ENCODE measurements around the gene CRB1. TPM values are rescaled to one million over a fixed set of nuclear protein-coding genes. Genes with fewer than 3 reads are reported as not detected.

CRB1 gene
- total RNA-seq, 2 donors from 2014 or later, result not detected

DNA sequence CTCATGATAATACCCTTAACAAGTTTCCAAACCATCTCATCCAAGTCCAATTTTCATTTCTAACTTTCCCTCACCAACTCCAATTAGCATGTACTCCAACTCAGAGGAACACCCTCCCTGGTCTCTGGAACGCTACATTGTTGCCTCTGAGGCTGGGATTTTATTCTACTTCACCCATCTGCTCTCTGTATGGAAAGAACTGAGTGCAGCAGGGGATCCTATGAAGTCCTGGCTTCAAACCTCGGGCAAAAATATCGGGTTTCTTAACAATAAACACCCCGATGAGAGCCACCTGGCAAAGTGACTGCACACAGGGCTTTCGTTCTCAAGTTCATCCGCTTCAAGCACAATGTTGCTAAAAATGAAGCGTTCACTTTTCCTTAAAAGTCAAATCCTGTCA, 99.6 kb downstream of the CRB1 start:
- H3K4me3 Mint-ChIP-seq, result no peak overlapping the region
- no peaks in the 10 kb centered on the region for H3K27me3 ChIP-seq (ENCODE audit: control insufficient read depth, insufficient read depth, low read length, poor library complexity, severe bottlenecking)
- H3K36me3 Mint-ChIP-seq (ENCODE audit: low read depth), result no peaks in the 10 kb centered on the region
- no peak for TF ChIP-seq CTCF (conservative IDR thresholded peaks at IDR 0.05)
- no peaks in the 10 kb centered on the region for H3K4me1 ChIP-seq (ENCODE audit: control insufficient read depth, insufficient read depth, low read length)
- H3K27ac ChIP-seq (ENCODE audit: low read depth, low read length), result no peak overlapping the region
- no peaks in the 10 kb centered on the region for H3K36me3 ChIP-seq (ENCODE audit: control insufficient read depth, insufficient read depth, low read length)
- H3K4me1 Mint-ChIP-seq, result peaks cover 4% of the 10 kb centered on the region
- no peaks in the 10 kb centered on the region for H3K9me3 Mint-ChIP-seq
- H3K9me3 ChIP-seq (ENCODE audit: control insufficient read depth, low read length), result no peaks in the 10 kb centered on the region
- H3K9ac ChIP-seq (ENCODE audit: extremely low read depth, low read length, poor library complexity, severe bottlenecking), result no peak overlapping the region
- H3K27ac Mint-ChIP-seq, result no peak overlapping the region
- no peaks in the 10 kb centered on the region for H3K27me3 Mint-ChIP-seq (ENCODE audit: insufficient read depth)
- WGBS, 2 experiments (ENCODE audit: insufficient coverage in 1 of 2, insufficient read length in 1 of 2), result 92 to 94% methylated on average over 6 to 7 of the region's 7 CpGs
- DNase-seq, result no peak
- no peak overlapping the region for H3K4me3 ChIP-seq (ENCODE audit: low read length)

DNA sequence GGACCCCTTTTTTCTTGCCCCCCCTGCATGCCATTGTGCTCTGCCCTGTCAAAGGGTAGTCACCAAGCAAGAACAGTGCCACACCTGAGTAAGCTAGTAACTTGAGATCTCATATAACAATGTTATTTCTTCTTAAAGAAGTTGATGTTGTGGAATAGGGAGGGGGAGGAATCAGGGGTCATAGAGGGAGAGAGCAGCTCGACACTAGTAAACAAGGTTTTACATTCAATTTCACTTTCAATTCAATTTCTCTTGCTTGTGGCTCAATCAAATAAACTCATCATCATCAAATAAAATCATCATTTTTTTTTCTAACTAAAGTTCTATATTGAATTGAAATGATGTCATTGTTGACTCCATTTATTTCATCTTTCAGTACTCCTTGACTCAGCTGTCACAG, 106.4 kb downstream of the CRB1 start:
- DNase-seq, result no peak
- no peak for TF ChIP-seq CTCF (conservative IDR thresholded peaks at IDR 0.05)
- no CpG with 5 or more reads among the region's 1 CpG for WGBS, 2 experiments (ENCODE audit: insufficient coverage in 1 of 2, insufficient read length in 1 of 2)
- H3K36me3 ChIP-seq (ENCODE audit: control insufficient read depth, insufficient read depth, low read length), result no peaks in the 10 kb centered on the region
- Mint-ChIP-seq H3K4me1 (no peaks in the 10 kb centered on the region), H3K27me3 (ENCODE audit: insufficient read depth) (no peaks in the 10 kb centered on the region), H3K9me3 (no peaks in the 10 kb centered on the region), H3K36me3 (ENCODE audit: low read depth) (no peaks in the 10 kb centered on the region), H3K4me3 (no peak overlapping the region), H3K27ac (no peak overlapping the region)
- H3K9ac ChIP-seq (ENCODE audit: extremely low read depth, low read length, poor library complexity, severe bottlenecking), result no peak overlapping the region
- no peak overlapping the region for H3K27ac ChIP-seq (ENCODE audit: low read depth, low read length)
- H3K9me3 ChIP-seq (ENCODE audit: control insufficient read depth, low read length), result no peaks in the 10 kb centered on the region
- no peaks in the 10 kb centered on the region for H3K4me1 ChIP-seq (ENCODE audit: control insufficient read depth, insufficient read depth, low read length)
- no peaks in the 10 kb centered on the region for H3K27me3 ChIP-seq (ENCODE audit: control insufficient read depth, insufficient read depth, low read length, poor library complexity, severe bottlenecking)
- no peak overlapping the region for H3K4me3 ChIP-seq (ENCODE audit: low read length)

DNA sequence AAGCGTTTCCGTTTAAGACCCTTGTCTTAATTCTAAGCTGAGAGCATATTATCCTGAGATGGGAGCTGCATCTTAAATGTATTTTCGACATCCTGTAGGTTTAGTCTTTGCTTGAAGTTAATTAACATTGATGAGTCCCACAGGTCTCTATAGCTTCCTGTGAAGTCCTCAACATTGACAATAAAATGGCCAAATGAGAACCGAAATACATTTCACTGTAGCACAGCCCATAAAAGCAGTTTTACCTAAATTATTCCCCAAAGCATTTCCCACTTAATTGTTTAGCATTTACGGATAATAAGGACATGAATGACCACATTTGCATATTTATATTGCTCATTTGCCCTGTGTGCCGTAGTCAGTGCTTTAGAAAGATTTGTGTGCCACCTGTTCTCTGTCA, 116.4 kb downstream of the CRB1 start:
- Histone ChIP-seq H3K9ac (ENCODE audit: extremely low read depth, low read length, poor library complexity, severe bottlenecking) (no peak overlapping the region), H3K4me1 (ENCODE audit: control insufficient read depth, insufficient read depth, low read length) (no peaks in the 10 kb centered on the region), H3K4me3 (ENCODE audit: low read length) (no peak overlapping the region), H3K9me3 (ENCODE audit: control insufficient read depth, low read length) (no peaks in the 10 kb centered on the region), H3K36me3 (ENCODE audit: control insufficient read depth, insufficient read depth, low read length) (no peaks in the 10 kb centered on the region), H3K27me3 (ENCODE audit: control insufficient read depth, insufficient read depth, low read length, poor library complexity, severe bottlenecking) (no peaks in the 10 kb centered on the region), H3K27ac (ENCODE audit: low read depth, low read length) (no peak overlapping the region)
- no peaks in the 10 kb centered on the region for H3K9me3 Mint-ChIP-seq
- WGBS, 2 experiments (ENCODE audit: insufficient coverage in 1 of 2, insufficient read length in 1 of 2), result 88 to 96% methylated on average over 5 to 6 of the region's 6 CpGs
- H3K4me1 Mint-ChIP-seq, result peaks cover 3% of the 10 kb centered on the region
- H3K27ac Mint-ChIP-seq, result no peak overlapping the region
- no peaks in the 10 kb centered on the region for H3K27me3 Mint-ChIP-seq (ENCODE audit: insufficient read depth)
- H3K36me3 Mint-ChIP-seq (ENCODE audit: low read depth), result no peaks in the 10 kb centered on the region
- no peak for TF ChIP-seq CTCF (conservative IDR thresholded peaks at IDR 0.05)
- H3K4me3 Mint-ChIP-seq, result no peak overlapping the region
- no peak for DNase-seq
